Neutrophil (primary cell): ENCODE data around the gene SMAD4.

Experiments used
- H3K27ac ChIP-seq: fragments of 200-600 bp; sonication (generic); 2 replicates; pipeline ENCODE4 v1.5.1; 2016; ENCODE audit warnings: mild to moderate bottlenecking, moderate library complexity
- H3K27me3 ChIP-seq: fragments of 200-600 bp; sonication (generic); 2 replicates; pipeline ENCODE4 v1.6.0; 2016; ENCODE audit warnings: mild to moderate bottlenecking
- H3K36me3 ChIP-seq: fragments of 200-600 bp; sonication (generic); 2 replicates; pipeline ENCODE4 v1.5.1; 2017
- H3K4me1 ChIP-seq, 2 experiments: fragments of 200-600 bp in 1 of 2; sonication (generic) in 1 of 2; 1 replicate in 1 of 2; 2 replicates in 1 of 2; pipeline versions ENCODE4 v1.5.1 to v1.6.1; 2013 to 2016; ENCODE audit warnings: low read depth in 1 of 2, low read length in 1 of 2, mild to moderate bottlenecking in 1 of 2, moderate library complexity in 1 of 2; ENCODE audit not compliant: control insufficient read depth in 1 of 2, insufficient read depth in 1 of 2
- H3K4me3 ChIP-seq, 2 experiments: fragments of 200-600 bp in 1 of 2; sonication (generic) in 1 of 2; 1 replicate in 1 of 2; 2 replicates in 1 of 2; pipeline ENCODE4 v1.5.1; 2013 to 2016; ENCODE audit warnings: low read depth in 1 of 2, low read length in 1 of 2, mild to moderate bottlenecking in 1 of 2, moderate library complexity in 1 of 2
- H3K9me3 ChIP-seq: fragments of 200-600 bp; sonication (generic); 2 replicates; pipeline ENCODE4 v1.5.1; 2016
- TF ChIP-seq, protein P1 (sequence below): fragments of 200-600 bp; sonication (generic); IDR thresholded peaks from 2 replicates; pipeline ENCODE4 v1.5.1; 2016; ENCODE audit warnings: antibody characterized with exemption

The SMAD4 gene

DNA sequence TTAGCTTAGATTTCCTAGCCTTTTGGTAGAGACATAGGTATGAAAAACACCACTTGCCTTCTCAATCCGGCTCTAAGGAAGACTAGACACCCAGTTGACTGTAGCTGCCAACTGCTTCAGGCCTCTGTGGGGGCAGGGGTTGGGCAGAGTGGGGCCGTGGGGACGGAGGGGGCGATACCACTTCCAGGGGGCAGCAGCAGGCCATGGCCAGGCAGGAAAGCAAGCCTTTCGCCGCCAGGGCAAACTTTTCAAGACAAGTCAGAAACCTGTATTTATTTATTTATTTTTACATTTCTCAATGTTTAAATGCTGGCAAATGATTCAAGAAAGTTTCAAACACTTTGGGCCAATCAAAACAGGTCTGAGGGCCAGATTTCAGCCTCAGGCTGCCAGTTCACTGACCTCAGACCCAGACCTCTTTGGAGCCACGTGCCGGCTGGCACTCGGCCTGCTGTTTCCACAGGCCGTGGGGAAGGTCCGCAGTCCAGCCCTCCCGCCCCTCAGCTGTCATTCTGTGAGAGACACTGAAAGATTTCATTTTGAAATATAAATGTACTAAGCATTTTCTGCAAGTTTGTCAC is 103.7 kb downstream of the SMAD4 start:
- H3K27ac ChIP-seq: no peak overlapping the region
- H3K4me1 ChIP-seq: no peaks in the 10 kb centered on the region
- H3K4me3 ChIP-seq: no peak overlapping the region
- no peaks in the 10 kb centered on the region for H3K36me3 ChIP-seq
- TF ChIP-seq, protein P1, sequence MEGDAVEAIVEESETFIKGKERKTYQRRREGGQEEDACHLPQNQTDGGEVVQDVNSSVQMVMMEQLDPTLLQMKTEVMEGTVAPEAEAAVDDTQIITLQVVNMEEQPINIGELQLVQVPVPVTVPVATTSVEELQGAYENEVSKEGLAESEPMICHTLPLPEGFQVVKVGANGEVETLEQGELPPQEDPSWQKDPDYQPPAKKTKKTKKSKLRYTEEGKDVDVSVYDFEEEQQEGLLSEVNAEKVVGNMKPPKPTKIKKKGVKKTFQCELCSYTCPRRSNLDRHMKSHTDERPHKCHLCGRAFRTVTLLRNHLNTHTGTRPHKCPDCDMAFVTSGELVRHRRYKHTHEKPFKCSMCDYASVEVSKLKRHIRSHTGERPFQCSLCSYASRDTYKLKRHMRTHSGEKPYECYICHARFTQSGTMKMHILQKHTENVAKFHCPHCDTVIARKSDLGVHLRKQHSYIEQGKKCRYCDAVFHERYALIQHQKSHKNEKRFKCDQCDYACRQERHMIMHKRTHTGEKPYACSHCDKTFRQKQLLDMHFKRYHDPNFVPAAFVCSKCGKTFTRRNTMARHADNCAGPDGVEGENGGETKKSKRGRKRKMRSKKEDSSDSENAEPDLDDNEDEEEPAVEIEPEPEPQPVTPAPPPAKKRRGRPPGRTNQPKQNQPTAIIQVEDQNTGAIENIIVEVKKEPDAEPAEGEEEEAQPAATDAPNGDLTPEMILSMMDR: no peak
- no peaks in the 10 kb centered on the region for H3K27me3 ChIP-seq
- no peaks in the 10 kb centered on the region for H3K9me3 ChIP-seq
